CD4-positive, alpha-beta T cell (primary cell): ENCODE measurements around the gene SYNGR3. TPM values are rescaled to one million over a fixed set of nuclear protein-coding genes. Genes with fewer than 3 reads are reported as not detected.

Source experiments
- ATAC-seq: fragments of 200-7000 bp; cut with Tn5 transposase; one replicate; pipeline ENCODE4 v1.10.0; 2022; ENCODE audit warnings: mild to moderate bottlenecking; ENCODE audit not compliant: poor library complexity
- CTCF ChIA-PET: fragments of 350-600 bp; sonication (Branson Sonifier 250); formaldehyde crosslinking; loops from one replicate; lab custom pipeline; 2021; ENCODE audit warnings: antibody characterized with exemption, inconsistent platforms; lab: Charles Lee
- POLR2A ChIA-PET: fragments of 350-600 bp; sonication (Branson Sonifier 250); formaldehyde crosslinking; loops from one replicate; lab custom pipeline; 2021; ENCODE audit warnings: antibody characterized with exemption, inconsistent platforms; lab: Charles Lee
- DNase-seq, 14 experiments: peaks; one replicate each; pipeline ENCODE4 v3.0.0-alpha.2; 2013 to 2020; ENCODE audit warnings: mixed read lengths in 2 of 14
- H3K27ac ChIP-seq, 2 donors: one replicate each; pipeline versions ENCODE4 v1.5.1 to v1.7.0; 2013; ENCODE audit warnings: low read length in 2 of 2, low read depth in 1 of 2, mild to moderate bottlenecking in 1 of 2
- H3K27me3 ChIP-seq, 2 experiments: 1 replicate in 1 of 2; 2 replicates in 1 of 2; pipeline versions ENCODE4 v1.6.1 to v1.7.0; 2013; ENCODE audit warnings: low read length in 2 of 2, control low read depth in 1 of 2, mild to moderate bottlenecking in 1 of 2, moderate library complexity in 1 of 2; ENCODE audit not compliant: insufficient read depth in 2 of 2, control insufficient read depth in 1 of 2
- H3K36me3 ChIP-seq: one replicate; pipeline ENCODE4 v1.6.1; 2013; ENCODE audit warnings: low read length, control low read depth; ENCODE audit not compliant: insufficient read depth
- H3K4me1 ChIP-seq: one replicate; pipeline ENCODE4 v1.6.1; 2013; ENCODE audit warnings: low read length, control low read depth; ENCODE audit not compliant: insufficient read depth
- H3K4me3 ChIP-seq: one replicate; pipeline ENCODE4 v1.5.1; 2013; ENCODE audit warnings: mild to moderate bottlenecking, low read length, moderate library complexity
- H3K9me3 ChIP-seq, 2 experiments: 1 replicate in 1 of 2; 2 replicates in 1 of 2; pipeline versions ENCODE4 v1.6.1 to v1.7.0; 2013; ENCODE audit warnings: low read length in 2 of 2, mild to moderate bottlenecking in 2 of 2, control low read depth in 1 of 2, moderate library complexity in 1 of 2; ENCODE audit not compliant: control insufficient read depth in 1 of 2, insufficient read depth in 1 of 2
- H3K27ac Mint-ChIP-seq: one replicate; pipeline ENCODE4 v1.8.0; 2020; ENCODE audit warnings: mixed read lengths
- H3K27me3 Mint-ChIP-seq: one replicate; pipeline ENCODE4 v1.8.0; 2021; ENCODE audit warnings: mixed read lengths
- H3K36me3 Mint-ChIP-seq: one replicate; pipeline ENCODE4 v1.8.0; 2021; ENCODE audit warnings: low read depth, mixed read lengths
- H3K4me1 Mint-ChIP-seq: one replicate; pipeline ENCODE4 v1.8.0; 2021; ENCODE audit warnings: low read depth, mixed read lengths
- H3K4me3 Mint-ChIP-seq: one replicate; pipeline ENCODE4 v1.8.0; 2020; ENCODE audit warnings: mild to moderate bottlenecking, mixed read lengths
- H3K9me3 Mint-ChIP-seq: one replicate; pipeline ENCODE4 v1.8.0; 2020; ENCODE audit warnings: mixed read lengths
- CTCF ChIP-seq: fragments of 200-600 bp; IDR thresholded peaks from one replicate; pipeline ENCODE4 v1.8.0; 2022; ENCODE audit warnings: antibody characterized with exemption, mild to moderate bottlenecking
- intact Hi-C, 2 experiments: fragments of 100-400 bp; cut with DNase I in 1 of 2; cut with micrococcal nuclease in 1 of 2; formaldehyde crosslinking; loops; one replicate each; pipeline versions ENCODE4 v1.15.1 to v1.9.0; 2023 to 2025; cut with DNase I, micrococcal nuclease
- total RNA-seq, 174 experiments: library from RNA in 2 of 174; stranded (reverse) in 2 of 174; gene quantifications; one replicate each; pipeline ENCODE4 v1.2.3 and lab custom pipeline; 2021 to 2026

SYNGR3 gene
- total RNA-seq, 2 experiments from 2014 or later, result 3.8 to 3.9 TPM

DNA sequence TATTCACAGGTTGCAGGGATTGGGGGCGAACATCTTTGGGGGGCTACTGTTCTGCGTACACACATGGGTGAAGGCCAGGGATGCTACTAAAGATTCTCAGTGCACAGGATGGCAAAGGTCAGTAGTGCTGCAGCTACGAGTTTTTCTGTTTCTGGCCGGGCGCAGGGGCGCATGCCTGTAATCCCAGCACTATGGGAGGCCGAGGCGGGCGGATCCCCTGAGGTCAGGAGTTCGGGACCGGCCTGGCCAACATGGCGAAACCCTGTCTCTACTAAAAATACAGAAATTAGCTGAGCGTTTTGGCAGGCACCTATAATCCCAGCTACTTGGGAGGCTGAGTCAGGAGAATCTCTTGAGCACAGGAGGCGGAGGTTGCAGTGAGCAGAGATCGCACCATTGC, 23.8 kb downstream of the SYNGR3 start:
- H3K36me3 Mint-ChIP-seq, result peaks cover 2% of the 10 kb centered on the region
- Histone ChIP-seq H3K4me3 (no peak overlapping the region), H3K27ac (no peak overlapping the region), H3K27me3 (no peaks in the 10 kb centered on the region), H3K9me3 (no peaks in the 10 kb centered on the region), H3K36me3 (no peaks in the 10 kb centered on the region), H3K4me1 (peaks cover 18% of the 10 kb centered on the region)
- no peak for TF ChIP-seq CTCF
- intact Hi-C loops, result no loop called here
- DNase-seq (no peak), ATAC-seq (no peak)
- no peaks in the 10 kb centered on the region for H3K27me3 Mint-ChIP-seq
- ChIA-PET CTCF (no interaction called here), POLR2A (interaction anchor here (1.1 kb wide), 1 partner anchor 141 kb away, joined by 3 read pairs; no protein-coding TSS in a partner anchor)
- H3K9me3 Mint-ChIP-seq, result no peaks in the 10 kb centered on the region
- no peak overlapping the region for H3K4me3 Mint-ChIP-seq
- H3K27ac Mint-ChIP-seq, result no peak overlapping the region
- H3K4me1 Mint-ChIP-seq, result peaks cover 12% of the 10 kb centered on the region

DNA sequence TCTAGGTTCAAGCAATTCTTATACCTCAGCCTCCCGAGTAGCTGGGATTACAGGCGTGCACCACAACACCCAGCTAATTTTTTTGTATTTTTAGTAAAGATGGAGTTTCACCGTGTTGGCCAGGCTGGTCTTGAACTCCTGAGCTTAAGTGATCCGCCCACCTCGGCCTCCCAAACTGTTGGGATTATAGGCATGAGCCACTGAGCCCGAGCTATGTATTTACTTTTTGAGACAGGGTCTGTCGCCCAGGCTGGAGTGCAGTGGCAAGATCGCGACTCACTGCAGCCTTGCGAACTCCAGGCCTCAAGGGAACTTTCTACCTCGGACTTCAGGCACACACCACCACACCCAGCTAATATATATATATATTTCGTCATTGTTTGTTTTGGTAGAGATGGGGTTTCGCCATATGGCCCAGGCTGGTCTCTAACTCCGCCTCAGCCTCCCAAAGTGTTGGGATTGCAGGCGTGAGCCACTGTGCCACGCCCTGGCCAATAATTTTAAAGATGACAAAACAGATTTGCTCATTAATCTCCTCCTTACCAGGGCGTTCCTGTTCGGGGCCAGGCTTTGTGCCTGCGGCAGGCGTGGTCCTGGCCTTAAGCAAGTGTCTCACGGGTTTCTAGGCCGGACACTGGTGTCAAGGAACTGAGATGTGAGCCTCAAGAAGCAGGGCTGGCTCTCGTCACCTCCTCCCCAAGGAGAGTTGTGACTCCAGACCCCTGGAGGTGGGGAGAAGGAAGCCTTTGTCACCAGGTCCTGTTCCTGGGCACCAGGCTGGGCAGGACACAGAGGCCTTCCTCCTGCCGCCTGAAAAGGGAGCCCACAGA, 25.6 kb downstream of the SYNGR3 start:
- Mint-ChIP-seq H3K27me3 (peaks cover 6% of the 10 kb centered on the region), H3K27ac (no peak overlapping the region), H3K36me3 (no peaks in the 10 kb centered on the region), H3K9me3 (no peaks in the 10 kb centered on the region), H3K4me3 (no peak overlapping the region), H3K4me1 (peaks cover 2% of the 10 kb centered on the region)
- ChIA-PET POLR2A (no interaction called here), CTCF (interaction anchor here (1.3 kb wide), 1 partner anchor 11 kb away, joined by 7 read pairs; no protein-coding TSS in a partner anchor)
- Histone ChIP-seq H3K4me1 (peaks cover 14% of the 10 kb centered on the region), H3K4me3 (no peak overlapping the region), H3K36me3 (no peaks in the 10 kb centered on the region), H3K27me3 (peaks cover 10 to 13% of the 10 kb centered on the region in 2 experiments), H3K9me3 (no peaks in the 10 kb centered on the region), H3K27ac (no peak overlapping the region)
- intact Hi-C loops, result no loop called here
- DNase-seq (no peak), ATAC-seq (no peak)
- TF ChIP-seq CTCF, result no peak

DNA sequence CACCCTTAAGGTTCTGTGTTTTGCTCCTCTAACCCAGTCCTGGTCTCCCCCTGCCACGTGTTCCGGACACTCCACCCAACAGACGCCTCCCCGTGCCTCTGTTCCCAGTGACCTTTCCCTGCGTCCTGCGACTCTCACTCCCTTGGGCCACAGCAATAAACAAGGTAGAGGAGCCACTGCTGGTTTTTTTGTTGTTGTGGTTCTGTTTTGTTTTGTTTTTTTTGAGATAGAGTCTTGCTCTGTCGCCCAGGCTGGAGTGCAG, 26.1 kb downstream of the SYNGR3 start:
- no peaks in the 10 kb centered on the region for H3K9me3 Mint-ChIP-seq

More for the DNA sequence above, 26.1 kb downstream of the SYNGR3 start:
- Histone ChIP-seq H3K36me3 (no peaks in the 10 kb centered on the region), H3K4me3 (no peak overlapping the region), H3K27ac (no peak overlapping the region), H3K4me1 (peaks cover 14% of the 10 kb centered on the region), H3K27me3 (peaks cover 15 to 18% of the 10 kb centered on the region in 2 experiments), H3K9me3 (no peaks in the 10 kb centered on the region)
- DNase-seq (no peak), ATAC-seq (no peak)
- no peak for TF ChIP-seq CTCF
- H3K4me3 Mint-ChIP-seq, result no peak overlapping the region
- H3K4me1 Mint-ChIP-seq, result no peaks in the 10 kb centered on the region
- CTCF ChIA-PET, result interaction anchor here (1.1 to 1.5 kb wide), 5 partner anchors 12 to 139 kb away, joined by 3 to 8 read pairs (median 7); partner anchors contain the start of gene TRAF7
- POLR2A ChIA-PET, result interaction anchor here (1.2 kb wide), 1 partner anchor 140 kb away, joined by 3 read pairs; the partner anchor contains the start of gene TRAF7
- intact Hi-C loops, result no loop called here
- H3K27ac Mint-ChIP-seq, result no peak overlapping the region
- H3K27me3 Mint-ChIP-seq, result peaks cover 11% of the 10 kb centered on the region
- no peaks in the 10 kb centered on the region for H3K36me3 Mint-ChIP-seq
